ENCODE results near the gene ORC6.

DNA sequence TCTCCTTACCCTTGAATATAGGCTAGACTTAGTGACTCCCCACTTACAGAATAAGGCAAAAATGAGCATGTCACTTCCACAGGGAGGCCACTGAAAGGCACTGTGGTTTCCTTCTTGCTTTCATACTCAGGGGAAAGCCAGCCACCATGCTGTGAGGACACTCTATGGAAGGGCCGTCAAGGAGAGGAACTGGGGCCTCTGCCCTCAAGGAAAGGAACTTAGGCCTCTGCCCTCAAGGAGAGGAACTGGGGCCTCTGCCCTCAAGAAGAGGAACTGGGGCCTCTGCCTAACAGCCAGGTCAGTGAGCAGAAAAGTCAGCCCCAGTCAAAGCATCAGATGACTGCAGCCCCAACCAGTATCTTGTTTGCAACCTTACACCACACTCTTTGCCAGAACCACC, 30.5 kb upstream of the ORC6 start:
- TF ChIP-seq, protein P1, sequence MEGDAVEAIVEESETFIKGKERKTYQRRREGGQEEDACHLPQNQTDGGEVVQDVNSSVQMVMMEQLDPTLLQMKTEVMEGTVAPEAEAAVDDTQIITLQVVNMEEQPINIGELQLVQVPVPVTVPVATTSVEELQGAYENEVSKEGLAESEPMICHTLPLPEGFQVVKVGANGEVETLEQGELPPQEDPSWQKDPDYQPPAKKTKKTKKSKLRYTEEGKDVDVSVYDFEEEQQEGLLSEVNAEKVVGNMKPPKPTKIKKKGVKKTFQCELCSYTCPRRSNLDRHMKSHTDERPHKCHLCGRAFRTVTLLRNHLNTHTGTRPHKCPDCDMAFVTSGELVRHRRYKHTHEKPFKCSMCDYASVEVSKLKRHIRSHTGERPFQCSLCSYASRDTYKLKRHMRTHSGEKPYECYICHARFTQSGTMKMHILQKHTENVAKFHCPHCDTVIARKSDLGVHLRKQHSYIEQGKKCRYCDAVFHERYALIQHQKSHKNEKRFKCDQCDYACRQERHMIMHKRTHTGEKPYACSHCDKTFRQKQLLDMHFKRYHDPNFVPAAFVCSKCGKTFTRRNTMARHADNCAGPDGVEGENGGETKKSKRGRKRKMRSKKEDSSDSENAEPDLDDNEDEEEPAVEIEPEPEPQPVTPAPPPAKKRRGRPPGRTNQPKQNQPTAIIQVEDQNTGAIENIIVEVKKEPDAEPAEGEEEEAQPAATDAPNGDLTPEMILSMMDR (conservative IDR thresholded peaks at IDR 0.05; ENCODE audit: low read depth, low read length) = no peak
- TF ChIP-seq EZH2 (IDR thresholded peaks at IDR 0.05; ENCODE audit: borderline replicate concordance, low read depth, low read length, poor library complexity, severe bottlenecking) = no peak

Measured in A673 (cell line).